Measurements from ENCODE around the gene KIAA1217. TPM values are rescaled to one million over a fixed set of nuclear protein-coding genes. Genes with fewer than 3 reads are reported as not detected.

The KIAA1217 gene
- total and polyA plus RNA-seq, 8 donors, result 11.9 to 36.7 (median 19.8) TPM

GRCh38 chr10:24352399-24352798 is 143.5 kb downstream of the KIAA1217 start:
- intact Hi-C loops (cut with DNase I), result loop anchor here in 2 of 3 donors (10.0 kb wide), 2 partner anchors 138 to 358 kb away; no protein-coding TSS in a partner anchor
- H3K36me3 ChIP-seq, result no peaks in the 10 kb centered on the region
- no peak for TF ChIP-seq CTCF (IDR thresholded peaks at IDR 0.05)
- no peaks in the 10 kb centered on the region for H3K27me3 ChIP-seq
- FAIRE-seq (no peak), DNase-seq (no peak), ATAC-seq (no peak)
- H3K4me3 ChIP-seq, result no peak overlapping the region
- peaks cover 0 to 7% (median 0%) of the 10 kb centered on the region in 3 donors for H3K4me1 ChIP-seq
- no peak overlapping the region for H3K27ac ChIP-seq
- whole genome bisulfite sequencing, 2 donors, result 70 to 85% methylated on average over 2 of the region's 2 CpGs
- H3K9me3 ChIP-seq, result no peaks in the 10 kb centered on the region

GRCh38 chr10:24353319-24353718 is 144.4 kb downstream of the KIAA1217 start:
- 89 to 92% methylated on average over 6 of the region's 6 CpGs for WGBS, 2 donors
- no peaks in the 10 kb centered on the region for H3K36me3 ChIP-seq
- TF ChIP-seq CTCF (IDR thresholded peaks at IDR 0.05), result no peak
- FAIRE-seq (no peak), ATAC-seq (no peak), DNase-seq (no peak)
- H3K27me3 ChIP-seq, result no peaks in the 10 kb centered on the region
- intact Hi-C loops (cut with DNase I), result loop anchor here in 2 of 3 donors (10.0 kb wide), 2 partner anchors 139 to 359 kb away; no protein-coding TSS in a partner anchor
- H3K27ac ChIP-seq, result no peak overlapping the region
- H3K9me3 ChIP-seq, result no peaks in the 10 kb centered on the region
- H3K4me1 ChIP-seq, result peaks cover 0 to 6% (median 0%) of the 10 kb centered on the region in 3 donors
- H3K4me3 ChIP-seq, result no peak overlapping the region

GRCh38 chr10:24355056-24355688 is 146.2 kb downstream of the KIAA1217 start:
- WGBS, 2 donors, result 83 to 95% methylated on average over 2 of the region's 2 CpGs
- DNase-seq (no peak), FAIRE-seq (no peak), ATAC-seq (no peak)
- Histone ChIP-seq H3K9me3 (no peaks in the 10 kb centered on the region), H3K27ac (no peak overlapping the region), H3K27me3 (no peaks in the 10 kb centered on the region), H3K4me1 (peaks cover 0 to 3% (median 0%) of the 10 kb centered on the region in 3 donors), H3K36me3 (no peaks in the 10 kb centered on the region), H3K4me3 (no peak overlapping the region)
- TF ChIP-seq CTCF (IDR thresholded peaks at IDR 0.05), result no peak
- intact Hi-C loops (cut with DNase I), result loop anchor here in 2 of 3 donors (10.0 kb wide), 2 partner anchors 140 to 360 kb away; no protein-coding TSS in a partner anchor

- H3K9me3 ChIP-seq, result no peaks in the 10 kb centered on the region
- H3K27me3 ChIP-seq, result no peaks in the 10 kb centered on the region
- no peak overlapping the region for H3K27ac ChIP-seq
- TF ChIP-seq CTCF (IDR thresholded peaks at IDR 0.05), result no peak
- H3K4me3 ChIP-seq, result no peak overlapping the region
- DNase-seq, result no peak
- 70 to 77% methylated on average over 8 of the region's 8 CpGs for WGBS, 2 donors
- no peak for FAIRE-seq
- H3K36me3 ChIP-seq, result no peaks in the 10 kb centered on the region
- H3K4me1 ChIP-seq, result no peaks in the 10 kb centered on the region
- intact Hi-C loops (cut with DNase I), result loop anchor here in 2 of 3 donors (10.0 kb wide), 2 partner anchors 143 to 363 kb away; no protein-coding TSS in a partner anchor
- ATAC-seq, result peak in 2 of 4 donors; percentile 31
These were observed 148.5 kb downstream of the KIAA1217 start for GRCh38 chr10:24357344-24358004.
